WTC11 (cell line): ENCODE results near the gene ATP6V1G3. TPM values are rescaled to one million over a fixed set of nuclear protein-coding genes. Genes with fewer than 3 reads are reported as not detected.

ENCODE experiments used
- ATAC-seq: fragments of 200-7000 bp; cut with Tn5 transposase; 2 replicates; pipeline ENCODE4 v1.10.0; 2021; ENCODE audit warnings: mild to moderate bottlenecking, moderate library complexity
- CTCF ChIA-PET: fragments of 300-600 bp; sonication (Branson Sonifier 250); formaldehyde crosslinking; loops from one replicate; lab custom pipeline; 2021; ENCODE audit warnings: antibody characterized with exemption; lab: Charles Lee
- POLR2A ChIA-PET: fragments of 350-600 bp; sonication (Branson Sonifier 250); formaldehyde crosslinking; loops from one replicate; lab custom pipeline; 2021; ENCODE audit warnings: antibody characterized with exemption; lab: Charles Lee
- DNase-seq: peaks from one replicate; pipeline ENCODE4 v3.0.0; 2021; ENCODE audit warnings: low spot score
- H3K27ac Mint-ChIP-seq: 2 replicates; pipeline ENCODE4 v1.8.0; 2021; ENCODE audit warnings: mixed read lengths
- H3K27me3 Mint-ChIP-seq: 2 replicates; pipeline ENCODE4 v1.8.0; 2021; ENCODE audit warnings: low read depth, mild to moderate bottlenecking, moderate library complexity, mixed read lengths
- H3K36me3 Mint-ChIP-seq: 2 replicates; pipeline ENCODE4 v1.8.0; 2021; ENCODE audit warnings: mixed read lengths
- H3K4me1 Mint-ChIP-seq: 2 replicates; pipeline ENCODE4 v1.8.0; 2022; ENCODE audit warnings: mixed read lengths
- H3K4me3 Mint-ChIP-seq: 2 replicates; pipeline ENCODE4 v1.8.0; 2021; ENCODE audit warnings: mild to moderate bottlenecking, moderate library complexity, mixed read lengths
- H3K9me3 Mint-ChIP-seq: 2 replicates; pipeline ENCODE4 v1.8.0; 2021; ENCODE audit warnings: mixed read lengths
- ARID4B ChIP-seq: sonication (generic); formaldehyde crosslinking; IDR thresholded peaks from 2 replicates; pipeline ENCODE4 v1.8.0; 2023; ENCODE audit warnings: missing genetic modification reagents, mild to moderate bottlenecking, borderline replicate concordance
- ATF2 ChIP-seq: sonication (generic); formaldehyde crosslinking; IDR thresholded peaks from 2 replicates; pipeline ENCODE4 v1.8.1; 2022; ENCODE audit warnings: low read depth, missing genetic modification reagents, borderline replicate concordance
- CREM ChIP-seq: sonication (generic); formaldehyde crosslinking; IDR thresholded peaks from 2 replicates; pipeline ENCODE4 v1.8.1; 2022; ENCODE audit warnings: mild to moderate bottlenecking, missing genetic modification reagents, moderate library complexity
- E2F1 ChIP-seq: sonication (generic); formaldehyde crosslinking; IDR thresholded peaks from 2 replicates; pipeline ENCODE4 v1.8.0; 2022; ENCODE audit warnings: mild to moderate bottlenecking, missing genetic modification reagents
- ELF4 ChIP-seq: sonication (generic); formaldehyde crosslinking; IDR thresholded peaks from 2 replicates; pipeline ENCODE4 v1.8.1; 2022; ENCODE audit warnings: low read depth, mild to moderate bottlenecking, moderate library complexity, missing genetic modification reagents
- FOXJ3 ChIP-seq: sonication (generic); formaldehyde crosslinking; IDR thresholded peaks from 2 replicates; pipeline ENCODE4 v1.9.0; 2021; ENCODE audit warnings: missing genetic modification reagents, mild to moderate bottlenecking, borderline replicate concordance
- FOXK1 ChIP-seq: sonication (generic); formaldehyde crosslinking; IDR thresholded peaks from 2 replicates; pipeline ENCODE4 v1.8.0; 2022; ENCODE audit warnings: mild to moderate bottlenecking, moderate library complexity, missing genetic modification reagents
- FOXP4 ChIP-seq: sonication (generic); formaldehyde crosslinking; IDR thresholded peaks from 2 replicates; pipeline ENCODE4 v1.8.0; 2022; ENCODE audit warnings: mild to moderate bottlenecking, missing genetic modification reagents
- GABPB1 ChIP-seq: sonication (generic); formaldehyde crosslinking; IDR thresholded peaks from 2 replicates; pipeline ENCODE4 v1.8.1; 2023; ENCODE audit warnings: mild to moderate bottlenecking, missing genetic modification reagents
- NFE2L1 ChIP-seq: sonication (generic); formaldehyde crosslinking; IDR thresholded peaks from 2 replicates; pipeline ENCODE4 v1.8.1; 2023; ENCODE audit warnings: missing genetic modification reagents
- PRRX2 ChIP-seq: fragments of 250-450 bp; sonication (Bioruptor Pico); IDR thresholded peaks from 2 replicates; pipeline ENCODE4 v1.8.0; 2021; ENCODE audit warnings: mild to moderate bottlenecking
- TEAD4 ChIP-seq: sonication (generic); formaldehyde crosslinking; IDR thresholded peaks from 2 replicates; pipeline ENCODE4 v1.8.0; 2022; ENCODE audit warnings: mild to moderate bottlenecking, missing genetic modification reagents
- ZNF396 ChIP-seq: fragments of 250-450 bp; sonication (Bioruptor Pico); IDR thresholded peaks from 2 replicates; pipeline ENCODE4 v1.8.0; 2021; ENCODE audit warnings: mild to moderate bottlenecking, moderate library complexity, borderline replicate concordance
- ZNF532 ChIP-seq: fragments of 250-450 bp; sonication (Bioruptor Pico); IDR thresholded peaks from 2 replicates; pipeline ENCODE4 v1.9.0; 2021; ENCODE audit warnings: mild to moderate bottlenecking, borderline replicate concordance
- ZSCAN18 ChIP-seq: fragments of 250-450 bp; sonication (Bioruptor Pico); IDR thresholded peaks from 2 replicates; pipeline ENCODE4 v2.1.2; 2022; ENCODE audit warnings: mild to moderate bottlenecking, moderate library complexity
- total RNA-seq: library from RNA; stranded (reverse); gene quantifications from 3 replicates; pipeline ENCODE4 v1.2.3, GENCODE V29; 2021

Gene ATP6V1G3
- total RNA-seq, 1 experiment from 2014 or later, result not detected

- no peak for TF ChIP-seq ZSCAN18
- no peak for TF ChIP-seq TEAD4
- TF ChIP-seq, all 79 proteins: peak for 0
Observed at GRCh38 chr1:198588845-198589244, 48.4 kb upstream of the ATP6V1G3 start (continued).

GRCh38 chr1:198584163-198584562 is 43.7 kb upstream of the ATP6V1G3 start:
- H3K9me3 Mint-ChIP-seq, result peaks cover 47% of the 10 kb centered on the region

More at GRCh38 chr1:198584163-198584562, 43.7 kb upstream of the ATP6V1G3 start:
- TF ChIP-seq GABPB1 (CRISPR knock-in tag), result no peak
- no peak for TF ChIP-seq PRRX2 (CRISPR knock-in tag)
- no peak for TF ChIP-seq CREM (CRISPR knock-in tag)
- TF ChIP-seq E2F1 (CRISPR knock-in tag), result no peak
- TF ChIP-seq FOXP4, result no peak
- TF ChIP-seq FOXK1 (CRISPR knock-in tag), result no peak
- no peak for TF ChIP-seq ELF4 (CRISPR knock-in tag)
- TF ChIP-seq FOXJ3 (CRISPR knock-in tag), result no peak
- TF ChIP-seq ATF2 (CRISPR knock-in tag), result no peak
- TF ChIP-seq ZNF396 (CRISPR knock-in tag), result no peak
- TF ChIP-seq NFE2L1 (CRISPR knock-in tag), result no peak
- TF ChIP-seq ZNF532, result no peak
- TF ChIP-seq ARID4B, result no peak
- DNase-seq, result peak; percentile 16
- peak; percentile 52; the same call in 1 of the 2 replicates for ATAC-seq
- CTCF ChIA-PET, result no interaction called here
- Mint-ChIP-seq H3K36me3 (peaks cover 16% of the 10 kb centered on the region), H3K27ac (no peak overlapping the region), H3K27me3 (no peaks in the 10 kb centered on the region; the same call in 1 of the 2 replicates), H3K4me1 (no peaks in the 10 kb centered on the region), H3K4me3 (no peak overlapping the region)
- POLR2A ChIA-PET, result no interaction called here
